Measurements from ENCODE around the gene ZDHHC7.

- no peak for TF ChIP-seq ZBTB8A (tag by site-specific recombination; IDR thresholded peaks at IDR 0.05)
- no peak for TF ChIP-seq ZNF114 (tag by site-specific recombination; IDR thresholded peaks at IDR 0.05)
- TF ChIP-seq CTCF (tag by site-specific recombination; IDR thresholded peaks at IDR 0.05), result no peak
- TF ChIP-seq ZNF274 (IDR thresholded peaks at IDR 0.05; ENCODE audit: low read length), result no peak
- TF ChIP-seq ZNF274 (tag by site-specific recombination; IDR thresholded peaks at IDR 0.05; ENCODE audit: borderline replicate concordance), result no peak
- no peak for TF ChIP-seq ZNF843 (tag by site-specific recombination; IDR thresholded peaks at IDR 0.05)
- TF ChIP-seq ZNF529 (tag by site-specific recombination; IDR thresholded peaks at IDR 0.05; ENCODE audit: insufficient replicate concordance), result no peak
- no peak for TF ChIP-seq ZBTB20 (tag by site-specific recombination; IDR thresholded peaks at IDR 0.05)
- TF ChIP-seq ZNF76 (tag by site-specific recombination; IDR thresholded peaks at IDR 0.05; ENCODE audit: borderline replicate concordance, low read depth), result no peak
- TF ChIP-seq ZBTB7A (tag by site-specific recombination; IDR thresholded peaks at IDR 0.05; ENCODE audit: low read depth), result no peak
Measured at GRCh38 chr16:84926462-84926861, 84.9 kb downstream of the ZDHHC7 start.

Data from HEK293 (cell line).